Embryonic facial prominence (tissue), 1 donor: Measurements from ENCODE around the gene FMNL1.

Experiments
- DNase-seq: peaks from one replicate; pipeline ENCODE4 v3.0.0-alpha.2; 2016; ENCODE audit errors: extremely low spot score

The FMNL1 gene

GRCh38 chr17:45282683-45283644 lies 61.3 kb downstream of the FMNL1 start:
- DNase-seq = no peak

GRCh38 chr17:45283711-45284110 lies 62.0 kb downstream of the FMNL1 start:
- no peak for DNase-seq

- DNase-seq = no peak
Observed at GRCh38 chr17:45284176-45285140, 62.8 kb downstream of the FMNL1 start.

- no peak for DNase-seq
Observed at GRCh38 chr17:45286286-45286685, 64.6 kb downstream of the FMNL1 start.

GRCh38 chr17:45287526-45288500 lies 66.1 kb downstream of the FMNL1 start:
- no peak for DNase-seq

- no peak for DNase-seq
Observed at GRCh38 chr17:45288825-45289224, 67.1 kb downstream of the FMNL1 start.

- DNase-seq = no peak
Observed at GRCh38 chr17:45289301-45290268, 67.9 kb downstream of the FMNL1 start.

GRCh38 chr17:45290269-45290765 lies 68.6 kb downstream of the FMNL1 start:
- DNase-seq = no peak

GRCh38 chr17:45291171-45291805 lies 69.6 kb downstream of the FMNL1 start:
- no peak for DNase-seq

GRCh38 chr17:45292696-45293412 lies 71.2 kb downstream of the FMNL1 start:
- DNase-seq = no peak

- DNase-seq = no peak
Observed at GRCh38 chr17:45293413-45294211, 71.9 kb downstream of the FMNL1 start.

GRCh38 chr17:45294506-45294905 lies 72.8 kb downstream of the FMNL1 start:
- DNase-seq = no peak

- DNase-seq = no peak
Observed at GRCh38 chr17:45296003-45296832, 74.5 kb downstream of the FMNL1 start.

GRCh38 chr17:45296833-45297124 lies 75.1 kb downstream of the FMNL1 start:
- DNase-seq = no peak
